Subcutaneous abdominal adipose tissue (tissue), 5 donors: ENCODE results near the gene FERMT3.
A peak's percentile ranks its signal among the peaks of the same experiment; 100 is the strongest.

ENCODE experiments used
- H3K27ac ChIP-seq: one replicate; pipeline ENCODE4 v1.7.0; 2013; ENCODE audit warnings: low read depth, mild to moderate bottlenecking, inconsistent platforms, low read length, moderate library complexity
- H3K27me3 ChIP-seq, 5 donors: one replicate each; pipeline ENCODE4 v1.7.0; 2013; ENCODE audit warnings: low read length in 5 of 5, inconsistent platforms in 1 of 5; ENCODE audit not compliant: control insufficient read depth in 5 of 5, insufficient read depth in 4 of 5
- H3K36me3 ChIP-seq, 5 donors: one replicate each; pipeline ENCODE4 v1.7.0; 2013; ENCODE audit warnings: low read length in 5 of 5; ENCODE audit not compliant: control insufficient read depth in 5 of 5, insufficient read depth in 5 of 5
- H3K4me1 ChIP-seq, 5 donors: one replicate each; pipeline ENCODE4 v1.7.0; 2013; ENCODE audit warnings: low read length in 5 of 5, mild to moderate bottlenecking in 3 of 5, moderate library complexity in 1 of 5; ENCODE audit not compliant: control insufficient read depth in 5 of 5, insufficient read depth in 5 of 5
- H3K4me3 ChIP-seq, 5 donors: one replicate each; pipeline ENCODE4 v1.7.0; 2013; ENCODE audit warnings: low read length in 5 of 5, low read depth in 1 of 5
- H3K9ac ChIP-seq, 5 donors: one replicate each; pipeline ENCODE4 v1.7.0; 2013; ENCODE audit warnings: low read length in 5 of 5, mild to moderate bottlenecking in 4 of 5, moderate library complexity in 3 of 5
- H3K9me3 ChIP-seq, 5 donors: one replicate each; pipeline ENCODE4 v1.7.0; 2013; ENCODE audit warnings: low read length in 5 of 5; ENCODE audit not compliant: control insufficient read depth in 5 of 5
- donor health status: healthy.
- donor health status: healthy.
- donor health status: healthy.
- donor health status: healthy.
- donor health status: healthy.

Gene FERMT3

DNA sequence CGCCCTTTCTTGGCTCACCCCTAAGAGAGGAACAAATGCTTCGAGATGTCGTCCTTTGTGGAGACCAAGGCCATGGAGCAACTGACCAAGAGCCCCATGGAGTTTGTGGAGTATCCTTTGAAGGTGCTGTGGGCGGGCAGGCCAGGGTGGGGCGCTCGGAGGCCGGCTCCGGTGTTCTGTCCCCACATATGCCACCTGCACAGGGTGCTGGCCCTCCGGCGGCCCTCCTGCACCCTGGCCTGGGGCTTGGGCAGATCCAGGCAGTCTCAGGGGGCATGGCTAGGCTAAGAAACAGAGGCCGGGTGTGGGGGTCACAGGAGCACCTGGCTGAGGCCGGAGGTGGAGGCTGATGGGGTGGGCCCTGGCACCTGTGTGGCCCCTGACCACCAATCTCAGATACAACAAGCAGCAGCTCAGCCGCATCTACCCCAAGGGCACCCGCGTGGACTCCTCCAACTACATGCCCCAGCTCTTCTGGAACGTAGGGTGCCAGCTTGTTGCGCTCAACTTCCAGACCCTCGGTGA is 55.1 kb downstream of the FERMT3 start:
- H3K4me3 ChIP-seq, result no peak overlapping the region
- peaks cover 0 to 2% (median 0%) of the 10 kb centered on the region in 5 donors for H3K4me1 ChIP-seq
- no peak overlapping the region for H3K9ac ChIP-seq
- no peak overlapping the region for H3K27ac ChIP-seq
- no peaks in the 10 kb centered on the region for H3K27me3 ChIP-seq
- no peaks in the 10 kb centered on the region for H3K9me3 ChIP-seq
- H3K36me3 ChIP-seq, result peaks cover 0 to 91% (median 80%) of the 10 kb centered on the region in 5 donors

DNA sequence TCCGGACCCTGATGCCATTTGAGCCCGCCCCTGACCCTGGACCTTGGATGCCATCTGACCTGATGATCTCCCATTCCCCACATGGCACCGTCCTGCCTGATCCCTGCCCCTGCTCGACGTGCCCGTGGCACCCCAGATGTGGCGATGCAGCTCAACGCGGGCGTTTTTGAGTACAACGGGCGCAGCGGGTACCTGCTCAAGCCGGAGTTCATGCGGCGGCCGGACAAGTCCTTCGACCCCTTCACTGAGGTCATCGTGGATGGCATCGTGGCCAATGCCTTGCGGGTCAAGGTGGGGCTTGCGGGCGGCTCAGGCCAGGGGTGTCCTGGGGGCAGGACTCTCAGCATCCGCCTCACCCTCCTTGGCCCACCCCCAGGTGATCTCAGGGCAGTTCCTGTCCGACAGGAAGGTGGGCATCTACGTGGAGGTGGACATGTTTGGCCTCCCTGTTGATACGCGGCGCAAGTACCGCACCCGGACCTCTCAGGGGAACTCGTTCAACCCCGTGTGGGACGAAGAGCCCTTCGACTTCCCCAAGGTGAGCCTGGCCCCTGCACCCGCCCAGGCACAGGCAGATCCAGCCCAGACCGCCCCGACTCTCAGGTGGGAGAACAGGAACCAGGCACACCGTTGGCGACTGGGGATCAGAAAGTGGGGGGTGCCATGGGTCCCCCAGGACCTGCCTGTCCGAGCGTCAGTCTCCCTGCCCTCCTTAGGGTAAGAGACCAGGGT is 55.9 kb downstream of the FERMT3 start:
- no peak overlapping the region for H3K4me3 ChIP-seq

DNA sequence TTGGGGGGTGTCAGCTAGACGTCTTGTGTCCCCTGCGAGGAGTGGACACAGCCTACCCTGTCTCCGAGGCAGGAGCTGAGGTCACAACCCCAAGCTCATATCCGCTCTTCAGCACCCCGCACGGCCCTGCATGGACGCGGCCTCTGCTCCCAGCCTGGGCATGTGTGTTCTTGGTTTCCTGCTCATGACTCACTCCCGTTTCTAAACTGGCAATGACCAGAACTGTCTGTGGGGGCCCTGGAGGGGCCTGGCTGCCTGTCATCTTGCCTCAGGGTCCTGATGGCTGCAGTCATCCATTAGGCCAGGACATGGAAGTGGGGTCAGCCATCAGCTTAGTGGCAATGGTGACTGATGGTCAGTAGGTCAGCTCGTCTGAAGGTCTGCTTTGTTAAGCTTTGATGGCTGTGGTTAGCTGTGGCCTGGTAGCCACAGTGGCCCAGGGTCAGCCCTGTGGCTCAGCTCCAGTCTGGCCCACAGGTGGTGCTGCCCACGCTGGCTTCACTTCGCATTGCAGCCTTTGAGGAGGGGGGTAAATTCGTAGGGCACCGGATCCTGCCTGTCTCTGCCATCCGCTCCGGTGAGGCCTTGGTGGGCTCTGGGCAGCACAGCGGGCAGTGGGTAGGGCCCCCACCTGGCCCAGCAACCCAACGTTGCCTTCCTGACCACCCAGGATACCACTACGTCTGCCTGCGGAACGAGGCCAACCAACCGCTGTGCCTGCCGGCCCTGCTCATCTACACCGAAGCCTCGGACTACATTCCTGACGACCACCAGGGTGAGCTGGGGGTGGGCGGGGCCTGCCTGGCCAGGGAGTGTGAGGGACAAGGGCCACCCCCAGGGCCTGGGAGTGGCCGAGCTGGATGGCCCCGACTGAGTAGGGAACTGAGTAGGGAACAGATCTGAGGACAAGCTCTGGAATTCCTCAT is 56.8 kb downstream of the FERMT3 start:
- H3K4me1 ChIP-seq, result peaks cover 3 to 17% (median 13%) of the 10 kb centered on the region in 5 donors
- H3K9me3 ChIP-seq, result no peaks in the 10 kb centered on the region
- H3K36me3 ChIP-seq, result peaks cover 0 to 78% (median 73%) of the 10 kb centered on the region in 5 donors
- H3K27me3 ChIP-seq, result no peaks in the 10 kb centered on the region
- no peak overlapping the region for H3K9ac ChIP-seq
- no peak overlapping the region for H3K4me3 ChIP-seq
- no peak overlapping the region for H3K27ac ChIP-seq

More for the DNA sequence above, 55.9 kb downstream of the FERMT3 start:
- no peaks in the 10 kb centered on the region for H3K9me3 ChIP-seq
- H3K36me3 ChIP-seq, result peaks cover 0 to 85% (median 78%) of the 10 kb centered on the region in 5 donors
- H3K4me1 ChIP-seq, result peaks cover 0 to 8% (median 5%) of the 10 kb centered on the region in 5 donors
- no peak overlapping the region for H3K9ac ChIP-seq
- H3K27ac ChIP-seq, result no peak overlapping the region
- H3K27me3 ChIP-seq, result no peaks in the 10 kb centered on the region

DNA sequence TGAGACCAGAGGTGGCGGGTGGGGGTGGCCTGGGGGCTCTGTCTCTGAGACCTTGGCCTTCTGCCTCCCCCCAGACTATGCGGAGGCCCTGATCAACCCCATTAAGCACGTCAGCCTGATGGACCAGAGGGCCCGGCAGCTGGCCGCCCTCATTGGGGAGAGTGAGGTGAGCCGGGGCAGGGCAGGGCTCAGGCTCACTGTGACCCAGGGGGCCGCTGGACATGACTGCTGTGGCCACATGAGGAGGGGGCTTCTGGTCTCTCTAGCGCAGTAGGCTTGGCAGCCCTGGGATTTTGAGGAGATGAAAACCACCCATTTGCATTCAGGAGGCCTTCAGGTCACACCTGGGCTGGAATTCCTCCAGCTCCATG is 57.4 kb downstream of the FERMT3 start:
- H3K27me3 ChIP-seq, result no peaks in the 10 kb centered on the region
- no peak overlapping the region for H3K9ac ChIP-seq
- no peak overlapping the region for H3K4me3 ChIP-seq
- peaks cover 0 to 72% (median 67%) of the 10 kb centered on the region in 5 donors for H3K36me3 ChIP-seq
- H3K4me1 ChIP-seq, result peaks cover 9 to 23% (median 20%) of the 10 kb centered on the region in 5 donors
- H3K27ac ChIP-seq, result no peak overlapping the region
- H3K9me3 ChIP-seq, result no peaks in the 10 kb centered on the region

DNA sequence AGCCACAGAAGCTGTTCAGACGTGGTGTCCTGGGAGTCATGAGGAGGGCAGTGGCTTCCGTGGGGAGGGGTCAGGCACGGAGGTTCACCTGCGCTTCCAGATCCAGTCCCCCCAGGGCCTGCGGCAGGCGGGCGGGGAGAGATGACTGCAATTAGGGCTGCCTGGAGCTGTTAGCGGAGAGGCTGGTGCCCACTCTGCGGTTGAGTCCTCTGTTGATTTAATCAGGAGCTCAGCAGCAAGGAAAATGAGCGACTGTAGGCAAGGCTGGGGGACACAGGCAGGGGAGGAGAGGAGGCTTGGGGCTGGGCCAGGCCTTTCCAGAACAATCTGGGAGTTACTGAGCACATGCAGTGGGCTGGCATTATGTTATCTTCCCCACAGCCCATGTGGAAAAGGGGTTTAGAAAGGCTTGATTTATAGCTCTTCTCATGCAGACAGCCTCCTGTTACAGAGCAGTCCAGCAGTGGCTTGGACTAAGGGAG is 57.9 kb downstream of the FERMT3 start:
- H3K9ac ChIP-seq, result no peak overlapping the region
- no peak overlapping the region for H3K4me3 ChIP-seq
- H3K36me3 ChIP-seq, result peaks cover 0 to 67% (median 62%) of the 10 kb centered on the region in 5 donors
- no peaks in the 10 kb centered on the region for H3K9me3 ChIP-seq
- no peak overlapping the region for H3K27ac ChIP-seq
- H3K4me1 ChIP-seq, result peaks cover 10 to 28% (median 23%) of the 10 kb centered on the region in 5 donors
- H3K27me3 ChIP-seq, result no peaks in the 10 kb centered on the region

DNA sequence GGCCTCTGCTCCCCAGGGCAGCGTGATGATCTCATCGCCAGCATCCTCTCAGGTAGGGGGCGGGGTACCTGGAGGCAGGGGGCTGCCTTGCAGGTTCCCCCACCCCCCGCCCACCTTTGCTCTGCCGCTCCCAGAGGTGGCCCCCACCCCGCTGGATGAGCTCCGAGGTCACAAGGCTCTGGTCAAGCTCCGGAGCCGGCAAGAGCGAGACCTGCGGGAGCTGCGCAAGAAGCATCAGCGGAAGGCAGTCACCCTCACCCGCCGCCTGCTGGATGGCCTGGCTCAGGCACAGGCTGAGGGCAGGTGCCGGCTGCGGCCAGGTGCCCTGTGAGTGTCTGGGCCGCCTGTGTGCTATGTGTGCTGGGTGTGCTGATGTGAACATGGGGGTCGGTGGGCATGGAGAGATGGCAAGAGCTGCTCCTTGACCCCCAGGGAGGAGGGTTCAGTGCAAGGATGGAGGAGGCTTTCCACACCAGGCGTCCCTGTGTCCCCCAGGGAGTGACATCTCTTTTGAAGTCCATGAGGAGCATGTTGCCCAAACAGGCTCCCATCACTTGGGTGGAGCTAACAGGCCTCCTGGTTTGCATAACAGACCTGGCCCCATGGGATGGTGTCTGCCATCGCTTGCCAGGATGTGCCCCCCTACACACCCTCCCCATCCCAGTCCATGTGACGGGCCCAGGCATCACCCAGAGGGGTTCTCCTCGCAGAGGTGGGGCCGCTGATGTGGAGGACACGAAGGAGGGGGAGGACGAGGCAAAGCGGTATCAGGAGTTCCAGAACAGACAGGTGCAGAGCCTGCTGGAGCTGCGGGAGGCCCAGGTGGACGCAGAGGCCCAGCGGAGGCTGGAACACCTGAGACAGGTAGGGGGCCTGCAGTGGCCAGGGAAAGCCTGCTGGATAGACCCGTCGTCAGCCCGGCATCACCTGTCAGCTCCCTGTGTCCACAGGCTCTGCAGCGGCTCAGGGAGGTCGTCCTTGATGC is 58.9 kb downstream of the FERMT3 start:
- H3K27ac ChIP-seq, result no peak overlapping the region
- H3K9ac ChIP-seq, result no peak overlapping the region
- no peaks in the 10 kb centered on the region for H3K9me3 ChIP-seq
- H3K4me3 ChIP-seq, result no peak overlapping the region
- peaks cover 17 to 34% (median 26%) of the 10 kb centered on the region in 5 donors for H3K4me1 ChIP-seq
- H3K27me3 ChIP-seq, result peaks cover 0 to 5% (median 0%) of the 10 kb centered on the region in 5 donors
- H3K36me3 ChIP-seq, result peaks cover 0 to 56% (median 52%) of the 10 kb centered on the region in 5 donors

DNA sequence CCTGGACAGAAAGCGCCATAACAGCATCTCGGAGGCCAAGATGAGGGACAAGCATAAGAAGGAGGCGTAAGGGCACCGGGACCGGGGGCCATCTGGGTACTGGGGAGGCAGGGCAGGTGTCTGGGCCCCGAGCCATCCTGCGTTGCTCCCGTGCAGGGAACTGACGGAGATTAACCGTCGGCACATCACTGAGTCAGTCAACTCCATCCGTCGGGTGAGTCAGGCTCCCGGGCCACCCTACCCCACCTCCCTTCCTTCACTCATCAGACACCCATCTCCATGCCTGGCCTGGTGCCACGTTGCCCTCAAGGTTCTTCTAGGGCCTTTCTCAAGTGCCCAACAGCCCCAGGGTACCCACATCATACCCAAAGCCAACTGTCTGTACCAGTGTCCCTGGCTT is 59.8 kb downstream of the FERMT3 start:
- Histone ChIP-seq H3K9ac (no peak overlapping the region), H3K27me3 (peaks cover 0 to 13% (median 0%) of the 10 kb centered on the region in 5 donors), H3K36me3 (peaks cover 0 to 51% (median 49%) of the 10 kb centered on the region in 5 donors), H3K4me3 (no peak overlapping the region), H3K4me1 (peaks cover 26 to 37% (median 28%) of the 10 kb centered on the region in 5 donors), H3K27ac (no peak overlapping the region), H3K9me3 (peaks cover 0 to 3% (median 0%) of the 10 kb centered on the region in 5 donors)

DNA sequence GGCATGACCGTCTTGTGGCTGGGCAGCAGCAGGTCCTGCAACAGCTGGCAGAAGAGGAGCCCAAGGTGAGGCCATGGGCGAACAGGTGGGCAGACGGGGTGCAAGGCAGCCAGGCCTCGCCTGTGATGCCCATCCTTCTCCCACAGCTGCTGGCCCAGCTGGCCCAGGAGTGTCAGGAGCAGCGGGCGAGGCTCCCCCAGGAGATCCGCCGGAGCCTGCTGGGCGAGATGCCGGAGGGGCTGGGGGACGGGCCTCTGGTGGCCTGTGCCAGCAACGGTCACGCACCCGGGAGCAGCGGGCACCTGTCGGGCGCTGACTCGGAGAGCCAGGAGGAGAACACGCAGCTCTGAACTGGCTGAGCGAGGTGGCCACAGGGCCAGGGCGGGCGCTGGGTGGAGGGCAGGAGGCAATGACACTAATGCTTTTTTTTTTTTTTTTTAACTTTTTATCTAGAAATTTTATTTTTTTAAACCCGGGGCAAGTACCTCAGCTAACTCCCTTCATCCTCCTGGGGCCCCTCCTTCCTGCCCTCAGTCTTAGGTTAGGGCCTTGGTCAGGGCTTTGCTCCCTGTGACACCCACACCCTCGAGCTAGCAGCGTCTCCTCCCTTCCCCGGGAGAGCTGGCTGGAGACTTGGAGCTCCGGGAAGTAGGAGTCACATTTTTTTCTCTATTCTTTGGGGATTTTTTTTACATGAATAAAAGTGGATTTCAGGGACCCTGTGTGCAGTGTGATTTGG is 60.9 kb downstream of the FERMT3 start:
- peaks cover 0 to 3% (median 0%) of the 10 kb centered on the region in 5 donors for H3K9me3 ChIP-seq
- peaks cover 0 to 41% (median 39%) of the 10 kb centered on the region in 5 donors for H3K36me3 ChIP-seq
- H3K9ac ChIP-seq, result peak overlapping the region in 4 of 5 donors; percentile 60 to 91 (median 86)
- H3K27me3 ChIP-seq, result peaks cover 0 to 13% (median 0%) of the 10 kb centered on the region in 5 donors
- peak overlapping the region; percentile 99 for H3K27ac ChIP-seq
- no peak overlapping the region for H3K4me3 ChIP-seq
- H3K4me1 ChIP-seq, result peaks cover 26 to 47% (median 36%) of the 10 kb centered on the region in 5 donors
